Panc1 (cell line): ENCODE results near the gene PLEKHG2. TPM values are rescaled to one million over a fixed set of nuclear protein-coding genes. Genes with fewer than 3 reads are reported as not detected.

Source experiments
- ATAC-seq: fragments of 200-7000 bp; cut with Tn5 transposase; 2 replicates; pipeline ENCODE4 v1.9.1; 2020; ENCODE audit warnings: mild to moderate bottlenecking, moderate library complexity
- BruUV-seq: library from RNA; stranded (reverse); fragments of 400-500 nt; replicated peaks from 2 replicates; lab custom pipeline; 2021; lab: Mats Ljungman, UMichigan
- CTCF ChIA-PET: fragments of 300-600 bp; sonication (Branson Sonifier 250); formaldehyde crosslinking; loops from one replicate; lab custom pipeline; 2022; ENCODE audit warnings: antibody characterized with exemption; lab: Charles Lee
- POLR2A ChIA-PET: fragments of 300-600 bp; sonication (Branson Sonifier 250); formaldehyde crosslinking; loops from one replicate; lab custom pipeline; 2022; ENCODE audit warnings: antibody characterized with exemption; lab: Charles Lee
- DNase-seq: peaks from one replicate; pipeline ENCODE4 v3.0.0-alpha.2; 2010; ENCODE audit warnings: low read depth, low spot score
- H3K27ac ChIP-seq: 2 replicates; pipeline ENCODE4 v1.5.1; 2011; ENCODE audit warnings: mild to moderate bottlenecking, low read length, inconsistent platforms
- H3K27me3 ChIP-seq: fragments of 200-500 bp; sonication (Bioruptor generic); 2 replicates; pipeline ENCODE4 v1.6.0; 2014; ENCODE audit warnings: low read length, inconsistent platforms; ENCODE audit not compliant: control insufficient read depth, insufficient read depth
- H3K36me3 ChIP-seq: fragments of 200-500 bp; sonication (Bioruptor generic); 2 replicates; pipeline ENCODE4 v1.5.1; 2014; ENCODE audit warnings: inconsistent platforms, mild to moderate bottlenecking, low read length, moderate library complexity; ENCODE audit not compliant: control insufficient read depth, insufficient read depth
- H3K4me1 ChIP-seq: 2 replicates; pipeline ENCODE4 v1.5.1; 2011; ENCODE audit warnings: inconsistent platforms, mild to moderate bottlenecking, low read length, moderate library complexity; ENCODE audit not compliant: control insufficient read depth, insufficient read depth
- H3K4me3 ChIP-seq, 2 experiments: 2 replicates each; pipeline ENCODE4 v1.5.1; 2011 to 2012; ENCODE audit warnings: low read depth in 2 of 2, low read length in 2 of 2, mild to moderate bottlenecking in 2 of 2, inconsistent platforms in 1 of 2, moderate library complexity in 1 of 2
- H3K9me3 ChIP-seq: fragments of 200-500 bp; sonication (Bioruptor generic); 2 replicates; pipeline ENCODE4 v1.5.1; 2014; ENCODE audit warnings: low read depth, mild to moderate bottlenecking, inconsistent platforms, low read length, moderate library complexity; ENCODE audit not compliant: control insufficient read depth, insufficient read depth
- CTCF ChIP-seq: fragments of 450-650 bp; IDR thresholded peaks from 2 replicates; pipeline ENCODE4 v1.5.1; 2017; ENCODE audit warnings: mild to moderate bottlenecking
- POLR2AphosphoS5 ChIP-seq: IDR thresholded peaks from 2 replicates; pipeline ENCODE4 v1.6.1; 2012; ENCODE audit warnings: mild to moderate bottlenecking, low read depth, low read length, moderate library complexity
- REST ChIP-seq, 2 experiments: IDR thresholded peaks; 2 replicates each; pipeline ENCODE4 v1.6.1; 2011 to 2012; ENCODE audit warnings: low read depth in 2 of 2, control low read depth in 1 of 2, low read length in 1 of 2, mild to moderate bottlenecking in 1 of 2, moderate library complexity in 1 of 2; ENCODE audit not compliant: insufficient read depth in 1 of 2
- SIN3A ChIP-seq: IDR thresholded peaks from 2 replicates; pipeline ENCODE4 v1.6.1; 2012; ENCODE audit warnings: low read depth, mild to moderate bottlenecking, low read length, moderate library complexity, borderline replicate concordance; ENCODE audit not compliant: insufficient read depth
- TCF7L2 ChIP-seq: IDR thresholded peaks from 2 replicates; pipeline ENCODE4 v1.6.1; 2011; ENCODE audit warnings: mild to moderate bottlenecking, low read depth, low read length, inconsistent platforms
- in situ Hi-C: cut with HindIII; loops from 2 replicates; pipeline ENCODE4 v1.10.0; 2016; ENCODE audit warnings: low sequenced_read_pairs, low pct_unique_long_range_greater_than_20kb
- intact Hi-C: fragments of 100-400 bp; cut with micrococcal nuclease; formaldehyde crosslinking; loops from one replicate; pipeline ENCODE4 v1.10.0; 2022; ENCODE audit not compliant: unreplicated experiment
- total RNA-seq: library from RNA; stranded (reverse); gene quantifications from one replicate; pipeline ENCODE4 v1.2.1, GENCODE V29; 2021; ENCODE audit not compliant: unreplicated experiment

PLEKHG2 gene
- total RNA-seq, 1 experiment from 2014 or later, result 1,988 TPM

- ChIA-PET CTCF (interaction anchor here (0.6 to 1.2 kb wide), 6 partner anchors 18 to 822 kb away, joined by 3 to 7 read pairs (median 4); no protein-coding TSS in a partner anchor), POLR2A (interaction anchor here (0.6 to 1.5 kb wide), 8 partner anchors 9 to 162 kb away, joined by 3 to 16 read pairs (median 6); partner anchors contain the start of genes MED29, PAF1, RPS16 and SAMD4B)
- Histone ChIP-seq H3K4me3 (no peak overlapping the region), H3K27ac (no peak overlapping the region), H3K36me3 (peaks cover 90% of the 10 kb centered on the region), H3K27me3 (no peaks in the 10 kb centered on the region), H3K9me3 (no peaks in the 10 kb centered on the region), H3K4me1 (peaks cover 12% of the 10 kb centered on the region; the same call in 1 of the 2 replicates)
- in situ Hi-C loops (no loop called here), intact Hi-C loops (no loop called here)
- BruUV-seq, result no TSS peak
- DNase-seq, result no peak
- no peak for ATAC-seq
- TF ChIP-seq CTCF, result no peak
- no peak for TF ChIP-seq REST (IDR thresholded peaks at IDR 0.05; ENCODE audit: insufficient read depth in 1 of 2, low read depth in 2 of 2, low read length in 1 of 2)
Measured at GRCh38 chr19:39379865-39380396, 32.5 kb upstream of the PLEKHG2 start.

DNA sequence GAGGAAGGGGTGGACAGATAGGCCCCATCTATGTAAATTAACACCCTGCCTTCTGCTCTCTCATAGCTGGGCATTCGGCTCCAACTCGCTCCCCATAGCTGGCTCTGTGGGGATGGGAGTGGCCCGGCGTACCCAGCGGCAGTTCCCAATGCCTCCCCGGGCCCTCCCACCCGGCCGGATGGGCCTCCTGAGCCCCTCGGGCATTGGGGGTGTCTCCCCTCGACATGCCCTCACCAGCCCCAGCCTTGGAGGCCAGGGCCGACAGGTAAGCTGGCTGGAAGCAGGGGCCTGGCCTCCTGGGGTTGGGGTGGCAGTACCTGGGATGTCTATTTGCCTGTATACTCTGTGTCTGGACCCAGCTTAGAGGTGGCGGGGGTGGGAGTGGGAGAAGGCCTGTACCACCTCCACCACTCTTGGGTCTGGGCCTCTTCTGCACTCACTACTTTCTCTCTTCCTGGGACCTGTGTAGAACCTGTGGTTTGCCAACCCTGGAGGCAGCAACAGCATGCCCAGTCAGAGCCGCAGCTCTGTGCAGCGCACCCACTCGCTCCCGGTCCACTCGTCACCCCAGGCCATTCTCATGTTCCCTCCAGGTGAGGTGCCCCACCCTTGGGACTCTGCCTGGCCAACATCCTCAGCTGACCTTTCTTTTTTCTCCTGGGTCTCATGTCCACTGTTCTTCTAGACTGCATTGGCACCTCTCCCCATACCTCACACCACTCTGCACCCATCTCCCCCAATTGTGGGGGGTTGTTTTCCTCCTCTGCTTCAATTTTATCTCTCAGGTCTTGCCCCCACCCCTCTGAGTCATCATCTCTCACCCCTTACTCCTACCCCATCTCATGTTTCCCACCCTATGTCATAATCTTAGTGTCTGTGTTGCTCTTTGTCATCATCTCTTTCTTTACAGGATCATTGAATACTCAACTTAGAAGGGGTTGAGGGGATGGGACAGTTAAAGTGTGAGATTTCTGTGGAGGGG lies 31.7 kb upstream of the PLEKHG2 start:
- CTCF ChIA-PET, result interaction anchor here (0.6 to 1.2 kb wide), 8 partner anchors 17 to 955 kb away, joined by 3 to 7 read pairs (median 3); no protein-coding TSS in a partner anchor

More for the DNA sequence above, 31.7 kb upstream of the PLEKHG2 start:
- DNase-seq (no peak), ATAC-seq (no peak)
- BruUV-seq, result no TSS peak
- POLR2A ChIA-PET, result interaction anchor here (0.6 to 1.5 kb wide), 7 partner anchors 10 to 161 kb away, joined by 3 to 16 read pairs (median 7); partner anchors contain the start of genes MED29, PAF1, RPS16 and SAMD4B
- TF ChIP-seq TCF7L2 (no peak), POLR2AphosphoS5 (no peak), SIN3A (no peak), CTCF (no peak), REST (IDR thresholded peaks at IDR 0.05; ENCODE audit: insufficient read depth in 1 of 2, low read depth in 2 of 2, low read length in 1 of 2) (no peak)
- Histone ChIP-seq H3K4me3 (no peak overlapping the region), H3K27ac (no peak overlapping the region), H3K27me3 (no peaks in the 10 kb centered on the region), H3K36me3 (peaks cover 90% of the 10 kb centered on the region), H3K4me1 (peaks cover 20% of the 10 kb centered on the region), H3K9me3 (no peaks in the 10 kb centered on the region)
- in situ Hi-C loops (no loop called here), intact Hi-C loops (no loop called here)
